CD4-positive, alpha-beta T cell treated with Interleukin-17A for 1 hour (primary cell): ENCODE results near the gene LINGO4.

Experiments used
- DNase-seq: peaks from one replicate; pipeline ENCODE4 v3.0.0-alpha.2; 2020

Gene LINGO4

GRCh38 chr1:151805066-151805820 is at the start of gene LINGO4:
Gene LINGO4, minus strand, starts transcription at chr1:151805419. Its CDS starts 2,715 bp downstream, at chr1:151802704.
- no peak for DNase-seq

- no peak for DNase-seq
These were observed 49.4 kb upstream of the LINGO4 start for GRCh38 chr1:151854658-151855057.

DNA sequence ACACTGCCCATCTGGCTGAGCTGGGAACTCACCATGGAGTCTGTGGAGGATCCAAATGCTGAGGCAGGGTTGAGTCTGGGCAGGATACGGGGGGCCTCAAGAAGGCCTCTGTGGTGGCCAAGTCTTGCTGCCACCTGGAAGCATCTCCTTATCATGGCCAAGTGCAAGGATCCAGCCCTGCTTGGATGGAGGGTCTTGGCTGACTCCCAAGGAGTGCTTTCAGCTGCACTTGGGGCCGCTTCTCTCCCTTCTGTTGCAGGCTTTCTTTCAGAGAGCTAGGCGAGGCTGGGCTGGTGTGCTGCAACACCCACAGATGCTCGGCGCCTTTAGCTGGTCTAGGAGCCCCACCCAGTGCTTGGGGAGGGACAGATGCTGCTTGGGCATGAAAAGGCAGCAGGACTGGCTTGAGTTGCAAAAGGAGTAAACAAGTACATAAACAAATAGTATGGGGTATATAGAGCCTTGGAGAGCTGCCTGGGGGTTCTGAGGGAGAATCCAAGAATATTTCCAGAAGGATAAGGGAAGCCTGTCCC is 48.3 kb upstream of the LINGO4 start, which contains the start of gene THEM5:
TSS of gene THEM5 (minus strand) at position 302 of the 533 bp plus-strand sequence. CDS start at position 155, 147 bp downstream.
- no peak for DNase-seq

DNA sequence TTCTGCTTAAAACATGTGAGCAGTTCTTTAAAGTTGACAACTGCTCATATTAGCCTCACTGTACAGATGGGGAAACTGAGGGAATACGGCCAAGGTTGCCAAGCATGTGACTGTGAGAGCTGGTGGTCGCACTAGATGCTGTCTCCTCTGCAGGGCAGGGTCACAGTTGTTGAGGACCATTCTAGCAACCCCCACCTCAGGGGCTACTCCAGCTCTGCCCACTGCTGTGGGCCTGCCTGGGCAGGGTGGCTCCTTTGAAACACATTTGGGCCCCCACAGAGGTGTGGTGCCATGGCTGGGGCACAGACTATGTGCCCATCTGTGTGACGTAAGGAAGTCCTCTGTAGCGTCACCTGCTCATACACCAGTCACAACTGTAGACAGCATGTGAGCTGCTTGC is 47.5 kb upstream of the LINGO4 start:
- no peak for DNase-seq

DNA sequence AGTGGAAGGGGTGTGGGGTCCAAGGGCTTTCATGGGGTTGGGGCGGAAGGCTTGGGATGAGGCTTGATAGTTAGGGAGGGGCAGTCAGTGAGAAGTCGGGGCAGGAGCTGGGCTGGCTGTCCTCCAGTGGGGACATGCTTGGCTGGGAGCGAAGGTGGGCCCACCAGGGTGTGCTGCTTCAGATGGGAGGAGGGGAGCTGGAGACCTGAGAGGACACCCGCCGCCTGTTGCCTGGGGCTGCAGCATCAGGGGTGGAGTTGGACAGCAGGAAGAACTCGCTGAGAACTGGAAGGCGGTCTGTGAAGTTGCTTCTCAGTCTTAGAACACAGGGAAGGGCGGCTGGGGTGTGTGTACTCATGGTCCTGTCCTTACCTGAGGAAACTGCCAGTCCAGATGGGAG is 46.7 kb upstream of the LINGO4 start:
- DNase-seq: no peak

GRCh38 chr1:151849871-151850270 is 44.7 kb upstream of the LINGO4 start:
- no peak for DNase-seq

DNA sequence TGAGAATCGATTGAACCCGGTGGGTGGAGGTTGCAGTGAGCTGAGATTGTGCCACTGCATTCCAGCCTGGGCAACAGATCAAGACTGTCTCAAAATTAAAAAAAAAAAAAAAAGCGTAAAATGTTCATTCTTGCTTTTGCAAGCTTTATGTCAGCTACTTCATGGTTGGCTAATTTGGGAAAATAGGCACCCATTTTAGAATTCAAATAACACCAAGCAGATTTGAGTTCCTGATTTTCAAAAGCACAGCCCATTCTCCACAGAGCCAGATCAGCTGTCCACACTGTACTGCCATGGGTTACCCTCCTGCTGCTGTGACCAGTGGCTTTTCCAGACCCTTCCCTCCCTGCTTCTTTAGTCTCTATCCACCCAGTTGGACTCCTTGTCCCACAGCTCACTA is 43.9 kb upstream of the LINGO4 start:
- no peak for DNase-seq

DNA sequence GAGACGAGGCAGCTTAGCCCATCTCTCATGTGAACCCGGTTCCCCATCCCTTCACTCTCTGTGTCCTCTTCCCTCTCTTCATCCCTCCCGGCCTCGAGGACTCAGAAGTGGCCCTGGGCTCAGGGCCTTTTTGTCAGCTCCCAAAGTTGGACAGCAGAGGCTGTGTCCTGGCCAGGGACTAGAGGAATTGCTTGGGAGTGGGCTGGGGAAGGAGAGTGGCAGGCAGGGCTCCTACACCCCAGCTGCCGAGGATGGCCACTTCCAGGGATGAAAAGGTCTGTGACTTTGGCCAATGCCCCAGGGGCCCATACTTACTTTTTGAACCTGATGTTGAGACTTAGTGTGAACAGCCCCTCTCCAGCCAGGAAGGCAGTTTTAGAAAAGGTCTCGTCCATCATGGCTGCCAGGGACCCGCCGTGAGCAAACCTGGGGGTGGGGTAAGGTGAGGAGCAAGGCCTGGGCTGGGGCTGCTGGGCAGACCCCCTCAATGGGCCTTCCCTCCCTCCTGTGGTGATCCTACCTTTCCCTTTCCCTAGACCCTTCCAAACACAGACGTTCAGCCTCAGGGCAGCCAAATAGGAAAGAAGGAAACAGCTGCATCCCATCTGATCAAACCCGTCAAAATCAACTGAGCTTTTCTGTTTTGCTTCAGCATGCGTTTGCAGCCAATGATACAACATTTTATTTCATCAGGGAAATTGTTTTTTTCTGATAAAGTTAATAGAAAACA is 42.8 kb upstream of the LINGO4 start:
- no peak for DNase-seq

DNA sequence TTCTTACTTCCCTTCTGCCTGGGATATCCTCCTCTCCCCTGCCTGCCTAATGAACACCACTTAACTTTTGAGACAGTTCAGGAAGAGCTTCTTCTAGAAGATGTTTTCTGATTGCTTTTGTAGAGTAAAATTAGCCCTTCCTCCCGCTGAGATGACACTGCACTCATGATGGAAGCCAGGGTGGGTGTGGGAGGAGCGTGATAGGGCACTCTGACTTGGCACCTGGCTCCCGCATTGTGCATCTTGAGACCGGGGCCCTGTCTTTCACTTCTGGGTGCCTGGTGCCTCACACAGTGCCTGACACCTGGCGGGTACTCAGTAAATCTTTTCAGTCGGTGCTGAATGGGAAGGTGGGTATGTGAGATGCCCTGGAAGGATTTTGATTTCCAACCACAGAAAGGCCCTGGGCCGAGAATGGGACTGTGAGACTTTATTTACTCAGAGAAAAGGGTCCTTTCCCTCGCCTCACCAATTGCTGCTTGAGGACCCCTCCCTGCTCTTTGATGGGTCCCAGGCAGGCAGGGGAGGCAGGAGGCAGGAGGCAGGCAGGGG is 41.5 kb upstream of the LINGO4 start:
- peak; percentile 19 for DNase-seq

- DNase-seq: no peak
These were observed 40.9 kb upstream of the LINGO4 start for GRCh38 chr1:151846062-151846568.

DNA sequence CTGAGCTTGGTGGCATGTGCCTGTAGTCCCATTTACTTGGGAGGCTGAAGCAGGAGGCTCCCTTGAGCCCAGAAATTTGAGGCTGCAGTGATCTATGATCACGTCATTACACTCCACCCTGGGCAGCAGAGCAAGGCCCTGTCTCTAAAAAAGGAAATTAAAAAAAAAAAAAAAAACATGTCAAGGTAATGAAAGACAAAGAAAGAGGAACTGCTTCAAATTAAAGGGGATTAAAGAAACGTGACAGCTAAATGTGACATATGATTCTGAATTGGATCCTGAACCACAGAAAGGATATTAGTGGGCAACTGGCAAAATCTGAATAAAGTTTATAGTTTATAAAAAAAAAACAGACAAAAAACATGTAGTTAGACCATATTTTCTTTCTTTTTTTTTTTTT is 38.2 kb upstream of the LINGO4 start:
- DNase-seq: no peak

GRCh38 chr1:151841141-151841540 is 35.9 kb upstream of the LINGO4 start:
- DNase-seq: no peak

- no peak for DNase-seq
These were observed 35.2 kb upstream of the LINGO4 start for GRCh38 chr1:151840421-151840820.

- DNase-seq: peak; percentile 83
These were observed 34.5 kb upstream of the LINGO4 start, which contains the start of gene C2CD4D for GRCh38 chr1:151839457-151840403. Gene C2CD4D, minus strand, starts transcription at chr1:151839820. Its CDS starts 831 bp downstream, at chr1:151838989.

DNA sequence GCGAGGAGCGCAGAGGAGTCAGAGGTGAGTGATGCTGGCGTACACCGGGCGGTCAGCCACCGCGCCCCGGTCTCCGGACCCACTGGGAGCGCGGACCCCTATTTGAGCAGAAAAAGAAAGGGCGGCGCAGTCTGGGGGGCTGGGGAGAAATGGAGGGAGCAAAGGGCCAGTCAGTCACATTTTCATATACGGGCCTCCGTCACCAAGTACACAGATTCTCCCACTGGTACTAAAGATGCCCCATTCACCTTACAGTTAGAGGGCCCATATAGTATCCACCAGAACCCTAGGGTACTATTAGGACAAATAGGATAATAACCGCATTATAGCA is 33.8 kb upstream of the LINGO4 start:
- no peak for DNase-seq

- DNase-seq: no peak
These were observed 33.2 kb upstream of the LINGO4 start for GRCh38 chr1:151838222-151839081.

DNA sequence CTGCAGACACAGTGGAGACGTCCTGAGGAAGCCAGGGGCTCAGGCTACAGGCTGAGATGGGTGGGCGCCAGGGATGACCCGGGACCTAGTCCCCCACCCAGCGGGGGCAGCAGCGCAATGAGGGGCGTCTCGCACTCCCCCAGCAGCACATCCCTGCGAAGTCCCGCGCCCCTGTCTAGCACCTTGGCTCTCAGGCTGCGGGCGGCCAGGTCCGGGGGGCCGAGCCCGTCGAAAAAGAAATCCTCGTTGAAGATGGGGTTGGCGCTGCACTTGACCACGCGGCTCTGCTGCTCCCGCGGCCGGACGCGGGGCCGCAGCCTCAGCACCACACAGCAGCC is 32.6 kb upstream of the LINGO4 start:
- DNase-seq: no peak

DNA sequence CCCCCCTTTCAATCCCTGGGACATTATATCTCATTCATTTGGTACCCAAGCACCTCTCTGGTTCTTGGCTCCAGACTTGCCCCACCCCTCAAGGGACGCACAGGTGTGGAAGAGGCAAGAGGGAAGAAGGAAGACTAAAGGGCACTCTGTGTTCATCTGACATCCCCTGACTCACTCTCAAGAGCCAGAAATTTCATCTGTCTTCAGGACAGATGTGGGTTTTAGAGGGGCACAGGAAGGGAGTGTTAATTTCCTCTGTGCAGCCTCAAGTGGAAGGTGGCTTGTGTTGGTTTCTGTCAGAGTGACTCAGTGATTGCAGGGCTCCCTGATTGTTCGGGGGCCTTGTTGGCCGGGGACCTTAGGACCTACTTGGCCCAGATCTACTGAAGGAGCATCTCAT is 32.0 kb upstream of the LINGO4 start:
- peak; percentile 51 for DNase-seq

DNA sequence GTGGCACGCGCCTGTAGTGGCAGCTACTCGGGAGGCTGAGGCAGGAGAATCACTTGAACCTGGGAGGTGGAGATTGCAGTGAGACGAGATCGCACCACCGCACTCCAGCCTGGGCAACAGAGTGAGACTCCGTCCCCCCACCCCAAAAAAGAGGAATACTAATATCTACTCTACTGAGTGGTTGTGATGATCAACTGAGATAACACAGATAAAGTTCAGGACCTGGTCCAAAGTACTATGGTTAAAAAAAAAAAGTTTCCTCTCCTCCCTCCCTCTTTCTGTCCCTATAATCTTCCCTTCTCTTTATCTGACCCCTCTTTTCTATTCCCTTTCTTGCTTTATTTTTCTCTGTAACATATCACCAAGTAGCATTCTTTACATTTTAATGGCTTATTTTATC is 30.4 kb upstream of the LINGO4 start:
- no peak for DNase-seq

GRCh38 chr1:151834239-151834638 is 29.0 kb upstream of the LINGO4 start:
- no peak for DNase-seq

- no peak for DNase-seq
These were observed 28.1 kb upstream of the LINGO4 start for GRCh38 chr1:151833172-151833900.
